Activated CD8-positive, alpha-beta memory T cell treated with anti-CD3 and anti-CD28 coated beads, Interleukin-2, amount 50 U/mL, for 48 hours (primary cell): ENCODE measurements around the gene TLR6.
A peak's percentile ranks its signal among the peaks of the same experiment; 100 is the strongest.

Experiments
- DNase-seq: peaks from one replicate; pipeline ENCODE4 v3.0.0-alpha.2; 2020

TLR6 gene

DNA sequence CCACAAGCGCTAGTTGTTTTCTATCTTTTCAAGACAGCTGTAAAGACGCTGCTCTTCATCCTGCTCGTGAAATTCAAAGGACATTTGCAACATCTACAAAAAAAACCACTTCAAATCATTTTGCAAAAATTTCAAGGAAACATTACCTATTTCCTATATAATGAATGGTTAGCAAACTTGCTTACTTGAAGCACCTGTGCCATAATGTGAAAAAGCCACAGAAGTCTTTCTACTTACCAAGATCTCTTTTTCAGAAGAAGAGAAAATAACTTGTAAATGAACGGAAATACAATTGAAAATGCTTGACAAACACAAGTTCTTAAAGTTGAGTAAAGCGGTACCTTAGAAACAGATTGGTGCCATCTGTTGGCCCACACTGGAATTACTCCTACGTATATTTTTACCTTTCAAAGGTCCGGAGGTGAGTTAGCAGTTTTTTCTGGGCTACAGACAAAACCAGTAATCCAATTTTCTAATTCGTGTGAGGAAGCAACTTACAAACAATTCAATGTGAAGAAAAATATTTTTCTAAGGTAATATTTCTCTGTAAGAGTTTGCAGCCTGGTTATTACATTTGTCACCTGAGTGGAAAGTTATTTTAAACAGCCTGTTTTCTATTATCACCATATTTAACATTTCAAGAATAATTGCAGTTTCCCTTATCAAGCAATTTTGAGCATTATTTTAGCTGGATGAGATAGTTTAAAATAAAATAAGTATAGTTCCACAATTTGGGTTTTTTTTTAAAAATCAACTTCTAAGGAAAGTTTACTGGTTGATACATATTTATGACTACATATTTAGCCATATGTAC lies at the start of gene TLR6:
Gene TLR6 (minus strand): TSS at position 294 of the 814 bp plus-strand sequence. CDS start 27,344 bp downstream, outside the sequence.
- peak; percentile 63 for DNase-seq

DNA sequence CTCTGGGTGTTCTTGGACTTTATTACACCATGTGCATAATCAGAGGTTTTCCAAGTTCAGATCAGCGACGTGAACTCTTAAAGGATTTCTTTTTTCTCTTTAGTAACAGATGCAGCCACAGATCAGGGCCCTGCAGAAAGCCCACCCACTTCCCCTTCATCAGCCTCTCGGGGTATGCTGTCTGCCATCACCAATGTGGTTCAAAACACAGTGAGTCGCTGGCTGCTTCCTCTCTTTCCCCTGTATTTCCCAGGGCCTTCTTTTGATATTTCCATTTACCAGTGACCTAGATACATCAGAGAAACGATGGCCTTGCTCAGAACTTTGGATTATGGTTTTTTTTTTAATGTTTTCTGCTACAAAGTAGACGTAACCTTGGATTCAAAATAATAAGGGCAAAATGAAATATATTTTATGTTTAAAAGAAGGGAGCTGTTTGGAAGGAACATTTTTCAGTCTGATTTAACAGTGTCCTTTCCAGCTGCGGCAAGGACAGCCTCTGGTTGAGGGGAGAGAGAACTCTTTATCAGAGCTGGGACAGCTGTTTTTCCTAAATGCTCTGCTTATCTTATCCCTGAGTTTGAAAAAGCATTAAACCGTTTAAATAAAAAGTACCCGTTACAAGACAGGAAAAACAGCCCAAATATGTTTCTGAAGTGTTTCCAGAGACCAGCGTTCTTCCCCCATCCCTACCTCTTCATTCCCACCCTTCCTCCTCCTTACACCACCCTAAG lies 49.2 kb upstream of the TLR6 start:
- DNase-seq, result no peak

GRCh38 chr4:38904682-38905081 lies 48.1 kb upstream of the TLR6 start:
- DNase-seq, result no peak

GRCh38 chr4:38904090-38904666 lies 47.6 kb upstream of the TLR6 start:
- no peak for DNase-seq

- DNase-seq, result no peak
Observed at GRCh38 chr4:38902695-38903094, 46.1 kb upstream of the TLR6 start.

DNA sequence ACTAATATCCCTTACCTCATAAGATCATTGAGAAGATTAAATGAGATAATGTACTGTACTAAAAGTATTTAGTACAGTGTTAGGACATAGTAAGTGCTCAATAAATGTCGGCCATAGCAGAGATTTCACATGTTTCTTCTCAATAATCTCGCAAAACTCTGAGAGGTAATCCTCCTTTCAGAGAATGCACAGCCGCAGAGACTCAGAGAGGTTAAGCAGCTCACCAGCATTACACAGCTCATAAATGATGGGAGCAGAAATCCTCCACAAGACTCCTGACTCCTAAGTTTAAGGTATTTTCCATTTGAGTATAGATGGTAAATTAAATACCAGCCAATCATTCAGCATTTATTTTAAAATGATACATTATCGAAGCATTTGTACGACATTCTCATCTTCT lies 45.6 kb upstream of the TLR6 start:
- DNase-seq, result no peak

DNA sequence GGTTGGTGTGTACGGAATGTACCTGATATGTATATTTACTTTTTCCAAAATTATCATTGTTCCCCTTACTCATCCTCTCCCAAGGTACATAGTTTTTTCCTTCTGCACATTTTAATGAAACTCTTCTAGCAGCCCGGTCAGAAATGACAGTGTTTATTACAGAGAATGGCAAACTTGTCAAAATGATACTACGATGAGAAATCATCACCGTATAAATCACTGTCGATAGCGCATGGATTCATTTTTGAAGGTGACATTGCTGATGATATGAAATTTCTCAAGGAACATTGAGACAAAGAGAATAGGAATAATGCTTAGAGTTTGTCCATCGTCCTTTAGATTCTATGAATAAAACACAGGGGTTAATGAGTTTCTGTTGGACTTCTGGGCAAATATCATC lies 41.6 kb upstream of the TLR6 start:
- no peak for DNase-seq

DNA sequence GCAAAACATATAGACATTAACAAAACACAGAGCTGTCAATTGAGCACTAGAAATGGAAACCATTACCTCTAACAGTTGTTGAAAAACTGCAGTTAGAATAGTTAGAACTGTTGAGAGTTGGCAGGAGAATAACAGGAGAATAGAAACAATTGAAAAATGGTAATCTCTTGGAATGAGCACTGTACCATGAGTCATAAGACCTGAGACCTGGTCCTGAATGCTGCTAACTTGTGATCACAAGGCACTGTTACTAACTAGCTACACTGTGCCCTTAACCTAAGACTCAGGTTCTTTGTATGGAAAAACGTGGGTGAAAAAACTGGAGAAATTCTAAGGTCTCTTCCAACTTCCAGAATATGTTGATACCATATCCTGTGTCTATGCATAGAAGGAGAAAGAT lies 40.3 kb upstream of the TLR6 start:
- DNase-seq, result no peak

DNA sequence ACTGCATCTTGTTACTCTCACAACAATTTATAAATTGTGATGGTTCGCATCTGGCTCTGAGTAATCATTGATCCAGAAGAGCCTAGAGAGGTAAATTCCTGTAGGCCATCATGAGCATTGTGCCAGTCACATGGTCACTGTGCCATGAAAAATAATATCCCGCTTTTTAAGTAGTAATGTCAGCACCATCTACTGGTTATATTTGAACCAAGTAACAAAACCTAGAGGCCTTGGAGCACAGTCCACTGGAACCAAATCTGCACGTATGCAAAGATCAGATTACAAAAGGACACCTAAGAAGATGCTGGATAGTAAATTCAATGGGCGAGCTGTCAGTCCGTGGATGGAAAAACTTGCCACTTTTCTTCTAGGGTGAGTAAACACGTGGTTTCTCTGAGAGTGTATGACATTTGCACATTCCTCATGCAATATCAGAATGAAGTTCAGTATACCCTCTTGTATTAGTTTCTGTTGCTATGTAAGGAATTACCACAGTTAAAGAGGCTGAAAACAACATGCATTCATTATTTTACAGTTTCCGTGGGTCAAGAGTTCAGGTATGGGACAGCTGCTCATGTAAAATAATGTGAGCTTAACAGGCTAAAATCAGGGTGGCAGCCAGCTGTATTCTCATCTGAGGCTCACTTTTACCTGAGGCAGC lies 37.8 kb upstream of the TLR6 start:
- no peak for DNase-seq

- no peak for DNase-seq
Observed at GRCh38 chr4:38891051-38891983, 34.7 kb upstream of the TLR6 start.

GRCh38 chr4:38889143-38889542 lies 32.5 kb upstream of the TLR6 start:
- no peak for DNase-seq

DNA sequence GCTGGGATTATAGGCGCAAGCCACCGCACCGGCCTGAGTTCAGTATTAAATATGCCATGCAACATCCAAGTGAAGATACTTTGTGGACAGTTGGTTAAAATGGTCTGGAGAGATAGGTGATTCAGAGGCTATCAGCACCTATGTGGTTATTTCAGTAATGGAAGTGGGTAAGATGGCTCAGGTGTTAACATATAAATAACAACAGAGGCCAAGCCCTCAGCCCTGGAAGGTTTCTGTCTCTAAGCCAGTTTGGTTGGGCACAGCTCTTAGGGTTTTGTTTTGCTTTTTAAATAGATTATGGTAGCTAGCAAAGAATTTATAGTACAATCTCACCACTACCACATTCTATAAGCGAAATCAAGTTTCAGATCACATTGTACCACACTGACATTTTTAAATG lies 27.6 kb upstream of the TLR6 start:
- no peak for DNase-seq

GRCh38 chr4:38876636-38877035 lies 20.0 kb upstream of the TLR6 start:
- no peak for DNase-seq

DNA sequence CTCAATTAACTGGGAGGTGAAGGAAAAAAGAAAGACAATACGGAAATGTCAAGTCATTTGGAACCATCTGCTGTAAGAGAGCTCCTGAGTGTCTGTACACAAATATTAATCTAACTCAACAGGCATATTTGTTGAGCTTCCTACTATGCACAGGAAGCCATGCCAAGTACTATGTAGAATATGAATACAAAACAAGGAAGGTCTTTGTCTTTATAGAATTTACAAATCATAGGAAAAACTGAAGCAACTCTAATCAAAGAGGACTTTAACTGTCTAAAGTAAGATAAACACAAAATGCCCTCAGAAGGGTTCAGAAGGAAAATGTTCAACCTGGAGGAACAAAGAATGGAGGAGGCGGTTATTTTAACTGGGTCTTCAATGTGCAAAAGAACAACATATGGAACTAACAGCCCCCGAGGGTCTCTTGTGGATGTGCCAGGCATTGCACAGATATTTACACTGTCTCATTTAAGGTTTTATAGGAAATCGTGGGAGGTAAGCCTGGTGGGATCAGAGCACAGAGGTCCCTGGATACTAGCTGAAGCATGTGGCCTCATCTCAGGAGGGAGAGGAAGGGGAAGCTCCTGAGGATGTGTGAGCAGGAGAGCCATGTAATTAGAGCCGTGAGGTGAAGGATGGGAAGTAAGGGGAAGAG lies 16.8 kb upstream of the TLR6 start:
- no peak for DNase-seq

DNA sequence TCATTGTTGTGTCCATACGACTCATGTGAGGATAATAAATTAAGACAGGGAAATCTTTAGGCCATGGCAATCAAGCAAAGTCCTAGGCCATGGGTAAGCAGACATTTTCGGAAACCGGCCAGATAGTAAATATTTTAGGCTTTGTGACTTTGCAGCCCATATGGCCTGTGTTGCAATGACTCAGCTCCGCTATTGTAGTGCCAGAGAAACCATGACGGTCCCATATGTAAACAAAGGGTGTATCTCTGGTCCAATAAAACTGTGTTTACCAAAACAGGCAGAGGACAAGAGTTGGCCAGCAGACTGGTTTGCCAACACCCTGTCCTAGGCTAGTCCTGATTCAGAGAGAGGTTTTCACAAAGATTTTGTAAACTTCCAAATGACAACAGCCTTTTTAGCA lies 16.0 kb upstream of the TLR6 start:
- no peak for DNase-seq

DNA sequence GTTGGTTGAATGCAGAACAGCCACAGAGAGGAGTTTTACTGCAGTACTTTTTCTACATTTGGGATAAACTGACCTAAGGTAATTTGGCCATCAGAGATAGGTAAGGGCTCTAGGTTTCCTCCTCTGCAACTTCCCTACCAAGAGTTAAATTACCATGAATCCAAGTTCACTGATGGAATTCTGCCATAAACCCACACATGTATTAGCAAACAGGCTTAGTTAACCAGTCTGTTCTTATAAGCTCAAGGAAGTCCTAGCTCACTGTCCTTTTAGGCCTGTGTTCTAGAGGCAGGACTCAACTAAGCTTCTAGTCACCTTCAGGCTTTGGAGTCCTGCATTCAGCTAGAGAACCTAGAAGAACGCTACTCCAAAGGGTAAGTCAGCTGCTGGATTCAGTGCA lies 15.0 kb upstream of the TLR6 start:
- no peak for DNase-seq

- DNase-seq, result no peak
Observed at GRCh38 chr4:38870098-38870808, 13.6 kb upstream of the TLR6 start.

DNA sequence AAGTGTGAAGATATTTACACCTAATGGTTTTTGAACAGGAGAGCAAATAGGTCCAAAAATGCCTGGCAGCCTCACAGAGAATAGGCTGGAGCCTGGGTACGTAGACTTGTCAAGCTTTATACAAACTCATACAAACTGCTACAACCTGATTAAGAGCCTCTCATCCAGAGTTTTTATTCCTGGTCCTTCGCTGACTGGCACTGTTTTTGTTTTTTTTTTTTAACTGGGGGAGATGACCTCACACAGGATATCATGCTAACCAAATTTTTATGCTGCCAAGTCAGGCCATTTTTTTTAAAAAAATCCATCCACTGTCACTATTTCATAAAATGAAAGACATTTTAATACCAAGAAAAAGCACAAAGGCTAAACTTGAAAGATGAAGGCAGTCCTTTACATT lies 12.9 kb upstream of the TLR6 start:
- no peak for DNase-seq

GRCh38 chr4:38868059-38868960 lies 11.7 kb upstream of the TLR6 start:
- DNase-seq, result no peak

- DNase-seq, result peak; percentile 63
Observed at GRCh38 chr4:38867478-38868058, 11.0 kb upstream of the TLR6 start, which contains the start of gene FAM114A1. Gene FAM114A1 (plus strand): TSS chr4:38867806. CDS start chr4:38878079, 10,273 bp downstream.
